RWPE2 (cell line): ENCODE measurements around the gene HS3ST2.

Source experiments
- ATAC-seq: fragments of 200-7000 bp; cut with Tn5 transposase; 3 replicates; pipeline ENCODE4 v1.9.1; 2021; ENCODE audit warnings: low read depth
- DNase-seq: peaks from one replicate; pipeline ENCODE4 v3.0.0-alpha.2; 2020; ENCODE audit warnings: low spot score
- H3K27ac ChIP-seq: fragments of 450-650 bp; 2 replicates; pipeline ENCODE4 v1.5.1; 2017; ENCODE audit warnings: mild to moderate bottlenecking; ENCODE audit not compliant: poor library complexity, severe bottlenecking
- H3K27me3 ChIP-seq: fragments of 250-450 bp; sonication (Bioruptor Pico); 2 replicates; pipeline ENCODE4 v1.5.1; 2021; ENCODE audit warnings: mild to moderate bottlenecking, moderate library complexity; ENCODE audit not compliant: insufficient read depth, poor library complexity, severe bottlenecking
- H3K36me3 ChIP-seq: fragments of 250-450 bp; sonication (Bioruptor Pico); 2 replicates; pipeline ENCODE4 v1.5.1; 2020; ENCODE audit warnings: low read depth, mild to moderate bottlenecking, moderate library complexity
- H3K4me1 ChIP-seq: fragments of 250-450 bp; sonication (Bioruptor Pico); 2 replicates; pipeline ENCODE4 v1.5.1; 2021; ENCODE audit warnings: mild to moderate bottlenecking, moderate library complexity; ENCODE audit not compliant: insufficient read depth, poor library complexity, severe bottlenecking
- H3K4me3 ChIP-seq: fragments of 250-450 bp; sonication (Bioruptor Pico); 2 replicates; pipeline ENCODE4 v1.5.1; 2021; ENCODE audit warnings: mild to moderate bottlenecking, moderate library complexity; ENCODE audit not compliant: severe bottlenecking
- H3K9me3 ChIP-seq: fragments of 250-450 bp; sonication (Bioruptor Pico); 2 replicates; pipeline ENCODE4 v1.5.1; 2021; ENCODE audit warnings: mild to moderate bottlenecking, moderate library complexity; ENCODE audit not compliant: severe bottlenecking
- TF ChIP-seq, protein P1 (sequence below): fragments of 450-650 bp; IDR thresholded peaks from one replicate; pipeline ENCODE4 v1.5.1; 2017; ENCODE audit warnings: mild to moderate bottlenecking, moderate library complexity; ENCODE audit not compliant: poor library complexity, severe bottlenecking

The HS3ST2 gene

DNA sequence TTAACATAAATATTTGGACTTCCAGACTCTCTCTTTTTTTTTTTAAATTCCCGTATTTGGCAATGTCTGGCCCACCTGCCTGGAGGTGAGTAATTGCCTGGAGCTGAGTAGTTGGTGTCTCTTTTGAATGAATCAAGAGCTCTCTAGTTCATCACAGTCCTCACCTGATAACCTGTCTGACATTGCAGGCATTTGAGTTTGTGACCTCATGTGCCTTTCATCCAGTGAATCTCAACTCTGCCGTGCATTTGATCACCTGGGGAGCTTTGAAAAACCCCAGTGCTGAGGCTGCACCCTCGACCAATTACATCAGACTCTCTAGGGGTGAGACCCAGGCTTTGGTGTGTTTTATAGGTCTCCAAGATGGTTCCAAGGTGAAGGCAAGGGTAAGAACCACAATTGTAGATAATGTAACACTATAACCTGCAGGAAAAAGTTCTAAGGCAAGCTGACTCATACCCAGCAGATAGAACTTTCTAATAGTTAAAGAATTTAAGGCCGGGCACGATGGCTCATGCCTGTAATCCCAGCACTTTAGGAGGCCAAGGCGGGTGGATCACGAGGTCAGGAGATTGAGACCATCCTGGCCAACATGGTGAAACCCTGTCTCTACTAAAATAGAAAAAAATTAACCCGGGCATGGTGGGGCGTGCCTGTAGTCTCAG, 24.5 kb upstream of the HS3ST2 start:
- DNase-seq: no peak
- H3K27ac ChIP-seq: peak overlapping the region; percentile 84
- no peaks in the 10 kb centered on the region for H3K9me3 ChIP-seq
- no peak overlapping the region for H3K4me3 ChIP-seq
- H3K4me1 ChIP-seq: peaks cover 27% of the 10 kb centered on the region
- TF ChIP-seq, protein P1, sequence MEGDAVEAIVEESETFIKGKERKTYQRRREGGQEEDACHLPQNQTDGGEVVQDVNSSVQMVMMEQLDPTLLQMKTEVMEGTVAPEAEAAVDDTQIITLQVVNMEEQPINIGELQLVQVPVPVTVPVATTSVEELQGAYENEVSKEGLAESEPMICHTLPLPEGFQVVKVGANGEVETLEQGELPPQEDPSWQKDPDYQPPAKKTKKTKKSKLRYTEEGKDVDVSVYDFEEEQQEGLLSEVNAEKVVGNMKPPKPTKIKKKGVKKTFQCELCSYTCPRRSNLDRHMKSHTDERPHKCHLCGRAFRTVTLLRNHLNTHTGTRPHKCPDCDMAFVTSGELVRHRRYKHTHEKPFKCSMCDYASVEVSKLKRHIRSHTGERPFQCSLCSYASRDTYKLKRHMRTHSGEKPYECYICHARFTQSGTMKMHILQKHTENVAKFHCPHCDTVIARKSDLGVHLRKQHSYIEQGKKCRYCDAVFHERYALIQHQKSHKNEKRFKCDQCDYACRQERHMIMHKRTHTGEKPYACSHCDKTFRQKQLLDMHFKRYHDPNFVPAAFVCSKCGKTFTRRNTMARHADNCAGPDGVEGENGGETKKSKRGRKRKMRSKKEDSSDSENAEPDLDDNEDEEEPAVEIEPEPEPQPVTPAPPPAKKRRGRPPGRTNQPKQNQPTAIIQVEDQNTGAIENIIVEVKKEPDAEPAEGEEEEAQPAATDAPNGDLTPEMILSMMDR: no peak
- ATAC-seq: peak; percentile 87
- H3K27me3 ChIP-seq: no peaks in the 10 kb centered on the region
- H3K36me3 ChIP-seq: no peaks in the 10 kb centered on the region

DNA sequence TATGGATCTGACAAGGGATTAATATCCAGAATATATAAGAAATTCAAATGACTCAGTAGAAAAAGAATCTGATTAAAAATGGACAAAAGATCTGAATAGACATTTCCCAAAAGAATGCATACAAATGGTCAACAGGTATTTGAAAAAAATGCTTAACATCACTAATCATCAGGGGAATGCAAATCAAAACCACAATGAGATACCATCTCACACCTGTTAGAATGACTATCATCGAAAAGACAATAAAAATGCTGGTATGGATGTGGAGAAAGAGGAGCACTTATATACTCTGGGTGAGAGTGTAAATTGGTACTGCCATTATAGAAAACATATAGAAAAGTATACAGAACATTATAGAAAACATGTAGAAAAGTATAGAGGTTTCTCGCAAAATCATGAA, 16.4 kb upstream of the HS3ST2 start:
- Histone ChIP-seq H3K9me3 (no peaks in the 10 kb centered on the region), H3K27me3 (peaks cover 6% of the 10 kb centered on the region), H3K27ac (peak overlapping the region; percentile 11), H3K4me3 (no peak overlapping the region), H3K36me3 (no peaks in the 10 kb centered on the region), H3K4me1 (no peaks in the 10 kb centered on the region)
- TF ChIP-seq, protein P1: no peak
- ATAC-seq (peak; percentile 78; the same call in 2 of the 3 replicates), DNase-seq (no peak)

DNA sequence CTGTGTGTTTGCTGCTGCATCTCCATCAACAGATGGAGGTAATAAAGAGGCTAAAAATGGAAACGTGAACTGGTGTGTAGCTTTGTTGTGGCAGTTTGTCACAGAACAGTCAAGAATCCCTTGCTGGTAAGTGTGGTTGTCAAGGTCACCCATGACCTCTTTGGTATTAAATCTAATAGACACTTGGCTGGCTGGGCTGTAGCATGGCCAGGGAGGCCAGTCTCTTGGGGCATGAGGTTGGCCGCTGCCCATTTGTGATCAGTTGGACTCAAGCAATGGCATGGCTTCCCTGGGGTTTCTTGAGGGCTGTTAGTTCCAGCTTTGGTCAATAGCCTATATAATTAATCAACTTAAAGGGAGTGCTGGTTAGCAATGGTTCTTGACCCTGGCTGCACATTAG, 14.8 kb upstream of the HS3ST2 start:
- TF ChIP-seq, protein P1: no peak
- H3K9me3 ChIP-seq: no peaks in the 10 kb centered on the region
- DNase-seq (no peak), ATAC-seq (no peak)
- H3K27ac ChIP-seq: no peak overlapping the region
- peaks cover 6% of the 10 kb centered on the region for H3K27me3 ChIP-seq
- no peak overlapping the region for H3K4me3 ChIP-seq
- no peaks in the 10 kb centered on the region for H3K36me3 ChIP-seq
- no peaks in the 10 kb centered on the region for H3K4me1 ChIP-seq

DNA sequence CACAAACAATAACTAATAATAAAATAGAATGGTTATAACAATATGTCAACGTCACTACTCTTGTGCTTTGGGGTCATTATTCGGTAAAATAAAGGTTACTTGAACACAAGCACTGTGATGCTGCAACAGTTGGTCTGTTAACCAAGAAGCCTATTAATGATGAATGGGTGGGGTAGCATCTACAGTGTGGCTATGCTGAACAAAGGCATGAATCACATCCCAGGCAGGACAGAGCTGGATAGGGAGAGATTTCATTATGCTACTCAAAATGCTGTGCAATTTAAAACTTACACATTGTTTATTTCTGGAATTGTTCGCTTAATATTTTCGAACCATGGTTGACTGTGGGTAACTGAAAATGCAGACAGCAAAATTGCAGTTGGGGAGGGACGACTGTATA, 9.1 kb upstream of the HS3ST2 start:
- Histone ChIP-seq H3K9me3 (no peaks in the 10 kb centered on the region), H3K4me1 (no peaks in the 10 kb centered on the region), H3K27ac (no peak overlapping the region), H3K4me3 (no peak overlapping the region), H3K27me3 (peaks cover 6% of the 10 kb centered on the region), H3K36me3 (no peaks in the 10 kb centered on the region)
- DNase-seq: no peak
- TF ChIP-seq, protein P1: no peak
- no peak for ATAC-seq

DNA sequence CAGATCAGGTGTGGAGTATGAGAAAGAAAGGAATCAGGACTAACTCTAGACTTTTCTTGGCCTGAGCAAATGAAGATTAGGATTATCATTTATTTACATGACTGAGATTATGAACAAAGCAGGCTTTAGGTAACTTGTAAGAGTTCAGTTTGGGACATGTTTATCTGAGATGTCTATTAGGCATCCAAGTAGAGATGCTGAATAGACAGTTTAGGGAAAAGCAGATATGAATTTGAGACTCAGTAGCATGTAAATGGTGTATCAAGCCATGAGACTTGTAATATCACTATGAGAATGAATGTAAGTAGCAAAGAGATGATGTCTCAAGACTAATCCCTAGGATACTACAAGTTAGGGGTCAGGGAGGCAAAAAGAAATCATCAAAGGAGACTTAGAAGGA, 8.6 kb upstream of the HS3ST2 start:
- H3K4me3 ChIP-seq: no peak overlapping the region
- H3K27me3 ChIP-seq: peaks cover 6% of the 10 kb centered on the region
- no peaks in the 10 kb centered on the region for H3K36me3 ChIP-seq
- DNase-seq (no peak), ATAC-seq (no peak)
- TF ChIP-seq, protein P1: no peak
- H3K4me1 ChIP-seq: no peaks in the 10 kb centered on the region
- H3K9me3 ChIP-seq: no peaks in the 10 kb centered on the region
- H3K27ac ChIP-seq: no peak overlapping the region
